ENCODE data around the gene MEF2A. TPM values are rescaled to one million over a fixed set of nuclear protein-coding genes. Genes with fewer than 3 reads are reported as not detected.
A peak's percentile ranks its signal among the peaks of the same experiment; 100 is the strongest.

Gene MEF2A
- total RNA-seq, 2 donors from 2014 or later: 164 to 168 TPM

- H3K27me3 ChIP-seq (replicated peaks; ENCODE audit: insufficient read depth): no peaks in the 10 kb centered on the region
These were observed 138.0 kb downstream of the MEF2A start for GRCh38 chr15:99703603-99704443.

GRCh38 chr15:99704444-99704838, 138.7 kb downstream of the MEF2A start:
- Histone ChIP-seq H3K9me3 (no peaks in the 10 kb centered on the region), H3K4me3 (no peak overlapping the region), H3K36me3 (no peaks in the 10 kb centered on the region), H3K27me3 (replicated peaks; ENCODE audit: insufficient read depth) (no peaks in the 10 kb centered on the region), H3K27ac (peak overlapping the region; percentile 82 to 86), H3K4me1 (ENCODE audit: control insufficient read depth in 1 of 2, low read depth in 2 of 2) (peaks cover 23 to 35% of the 10 kb centered on the region in 2 donors)
- no peak for DNase-seq (ENCODE audit: low spot score)
- ATAC-seq (ENCODE audit: insufficient number of reproducible peaks, low FRiP score, low read depth): no peak
- TF ChIP-seq CTCF (IDR thresholded peaks at IDR 0.05): peak; percentile 70

More at GRCh38 chr15:99703603-99704443, 138.0 kb downstream of the MEF2A start:
- Histone ChIP-seq H3K36me3 (no peaks in the 10 kb centered on the region), H3K4me1 (ENCODE audit: control insufficient read depth in 1 of 2, low read depth in 2 of 2) (peaks cover 17 to 29% of the 10 kb centered on the region in 2 donors), H3K4me3 (peak overlapping the region; percentile 50), H3K27ac (peak overlapping the region; percentile 82 to 86), H3K9me3 (no peaks in the 10 kb centered on the region)
- ATAC-seq (ENCODE audit: insufficient number of reproducible peaks, low FRiP score, low read depth) (peak; percentile 86), DNase-seq (ENCODE audit: low spot score) (no peak)
- peak; percentile 77 for TF ChIP-seq CTCF (IDR thresholded peaks at IDR 0.05)

GRCh38 chr15:99706557-99707303, 140.9 kb downstream of the MEF2A start:
- Histone ChIP-seq H3K27me3 (replicated peaks; ENCODE audit: insufficient read depth) (no peaks in the 10 kb centered on the region), H3K4me1 (ENCODE audit: control insufficient read depth in 1 of 2, low read depth in 2 of 2) (peaks cover 25 to 43% of the 10 kb centered on the region in 2 donors), H3K27ac (peak overlapping the region; percentile 81 to 86), H3K36me3 (peaks cover 9% of the 10 kb centered on the region), H3K9me3 (no peaks in the 10 kb centered on the region), H3K4me3 (peak overlapping the region; percentile 59)
- no peak for TF ChIP-seq CTCF (IDR thresholded peaks at IDR 0.05)
- no peak for DNase-seq (ENCODE audit: low spot score)
- ATAC-seq (ENCODE audit: insufficient number of reproducible peaks, low FRiP score, low read depth): no peak

GRCh38 chr15:99707473-99708270, 141.9 kb downstream of the MEF2A start:
- H3K27me3 ChIP-seq (replicated peaks; ENCODE audit: insufficient read depth): no peaks in the 10 kb centered on the region
- peaks cover 15% of the 10 kb centered on the region for H3K36me3 ChIP-seq
- DNase-seq (ENCODE audit: low spot score): no peak
- no peak for TF ChIP-seq CTCF (IDR thresholded peaks at IDR 0.05)
- peak overlapping the region; percentile 59 for H3K4me3 ChIP-seq
- peaks cover 26 to 48% of the 10 kb centered on the region in 2 donors for H3K4me1 ChIP-seq (ENCODE audit: control insufficient read depth in 1 of 2, low read depth in 2 of 2)
- ATAC-seq (ENCODE audit: insufficient number of reproducible peaks, low FRiP score, low read depth): no peak
- H3K27ac ChIP-seq: peak overlapping the region; percentile 81 to 86
- H3K9me3 ChIP-seq: no peaks in the 10 kb centered on the region
